ENCODE data around the gene PIGK.

Gene PIGK

DNA sequence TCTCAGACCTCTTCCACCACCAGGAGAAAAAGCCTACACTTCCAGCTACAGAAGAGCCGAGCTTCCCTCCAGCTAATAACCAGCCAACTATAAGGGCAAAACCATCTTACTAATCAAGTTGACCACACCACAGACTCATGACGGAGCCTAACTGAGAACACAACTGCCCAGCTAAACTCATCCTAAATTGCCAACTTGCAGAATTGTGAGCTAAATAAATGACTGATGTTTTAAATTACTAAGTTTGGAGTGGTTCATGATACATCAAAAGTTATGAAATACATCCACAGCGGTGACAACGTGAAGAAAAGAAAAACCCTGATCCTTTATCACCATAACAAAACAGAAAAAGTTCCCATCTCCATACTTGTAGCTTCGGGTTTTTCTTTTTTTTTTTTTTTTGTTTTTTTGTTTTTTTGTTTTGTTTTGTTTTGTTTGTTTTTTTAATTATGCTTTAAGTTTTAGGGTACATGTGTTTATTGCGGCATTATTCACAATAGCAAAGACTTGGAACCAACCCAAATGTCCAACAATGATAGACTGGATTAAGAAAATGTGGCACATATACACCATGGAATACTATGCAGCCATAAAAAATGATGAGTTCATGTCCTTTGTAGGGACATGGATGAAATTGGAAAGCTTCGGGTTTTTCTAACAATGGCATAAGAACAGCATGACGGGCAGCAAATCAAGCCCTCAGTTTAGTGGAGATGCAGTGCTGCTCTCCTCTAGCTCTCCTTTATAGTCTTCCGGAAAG is 122.6 kb downstream of the PIGK start:
- no peak for DNase-seq (ENCODE audit: low read depth in 2 of 2)

GRCh38 chr1:77095236-77095635 is 124.0 kb downstream of the PIGK start:
- no peak for DNase-seq (ENCODE audit: low read depth in 2 of 2)

DNA sequence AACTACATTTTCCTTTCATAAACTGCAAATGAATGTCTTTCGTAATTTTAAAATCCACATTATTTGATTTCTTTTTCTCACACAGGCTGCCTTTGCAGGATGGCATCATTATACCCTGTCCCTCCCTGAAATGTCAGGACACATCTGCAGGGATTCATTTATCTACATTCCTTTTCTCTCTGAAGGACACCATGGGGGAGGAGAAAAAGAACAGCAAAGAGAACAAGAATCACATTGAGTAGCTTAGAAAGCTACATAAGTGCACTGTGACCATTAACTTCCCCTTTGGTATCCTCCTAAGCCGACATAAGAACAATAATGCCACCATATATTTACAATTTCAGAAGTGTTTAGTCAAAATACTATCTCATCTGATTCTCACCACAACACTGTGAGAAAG is 129.5 kb downstream of the PIGK start:
- no peak for DNase-seq (ENCODE audit: low read depth in 2 of 2)

DNA sequence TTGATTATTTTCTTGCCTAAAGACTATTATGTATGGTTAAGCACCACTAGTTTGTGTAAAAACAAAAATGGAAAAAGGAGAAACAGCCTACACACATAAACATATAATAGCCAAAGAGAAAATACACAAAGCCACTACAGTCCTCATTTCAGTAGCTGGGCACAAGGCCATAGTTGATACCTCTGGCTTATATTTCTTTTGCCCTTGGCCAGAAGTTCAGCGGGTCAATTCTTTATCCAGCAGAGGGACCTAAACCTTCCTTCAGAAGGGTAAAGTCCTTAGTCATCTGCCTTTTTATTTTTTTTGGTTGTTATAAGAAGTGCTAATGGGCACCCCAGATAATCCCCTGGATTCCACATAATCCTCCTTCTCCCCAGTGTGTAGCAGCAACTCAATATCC is 134.1 kb downstream of the PIGK start:
- no peak for DNase-seq (ENCODE audit: low read depth in 2 of 2)

DNA sequence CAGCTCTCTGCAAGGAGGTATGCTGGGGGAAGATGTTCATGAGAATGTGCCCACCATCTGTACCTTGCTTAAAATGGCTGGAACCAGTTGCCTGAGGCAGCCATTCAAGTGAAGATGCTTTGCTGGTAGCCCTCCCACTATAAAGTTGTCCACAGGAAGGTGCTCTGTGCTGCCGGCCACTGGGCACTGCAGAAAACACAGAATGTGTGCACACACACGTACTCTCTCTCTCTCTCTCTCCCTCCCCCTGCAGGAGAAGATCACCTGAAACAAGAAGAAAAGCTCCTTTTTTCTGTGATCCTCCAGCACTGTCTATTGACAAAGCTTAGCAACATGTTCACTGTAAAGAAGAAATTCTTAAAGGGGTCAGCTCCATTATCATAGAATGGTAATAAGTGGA is 134.8 kb downstream of the PIGK start:
- no peak for DNase-seq (ENCODE audit: low read depth in 2 of 2)

- no peak for DNase-seq (ENCODE audit: low read depth in 2 of 2)
These were observed 137.4 kb downstream of the PIGK start for GRCh38 chr1:77081834-77082233.

DNA sequence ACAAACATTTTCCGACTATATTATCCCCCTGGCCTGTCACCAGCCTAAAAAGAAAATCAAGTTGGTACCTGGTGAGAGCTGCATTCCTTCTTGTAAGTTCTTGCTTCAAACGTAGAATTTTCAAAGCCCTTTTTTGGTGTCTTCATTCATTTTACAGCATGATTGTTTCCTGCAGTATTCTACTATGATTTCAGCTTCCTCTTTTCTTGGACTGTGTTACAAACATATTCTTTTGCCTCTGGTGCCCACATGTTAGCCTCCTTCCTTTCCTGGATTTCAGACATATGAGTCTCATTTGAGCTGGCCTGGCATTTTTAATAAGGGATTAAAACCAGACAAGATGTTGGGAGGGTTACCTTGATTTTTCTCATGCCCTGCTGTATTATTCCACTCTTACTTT is 142.5 kb downstream of the PIGK start:
- DNase-seq (ENCODE audit: low read depth in 2 of 2), result no peak

GRCh38 chr1:77068013-77068412 is 151.2 kb downstream of the PIGK start:
- no peak for DNase-seq (ENCODE audit: low read depth in 2 of 2)

DNA sequence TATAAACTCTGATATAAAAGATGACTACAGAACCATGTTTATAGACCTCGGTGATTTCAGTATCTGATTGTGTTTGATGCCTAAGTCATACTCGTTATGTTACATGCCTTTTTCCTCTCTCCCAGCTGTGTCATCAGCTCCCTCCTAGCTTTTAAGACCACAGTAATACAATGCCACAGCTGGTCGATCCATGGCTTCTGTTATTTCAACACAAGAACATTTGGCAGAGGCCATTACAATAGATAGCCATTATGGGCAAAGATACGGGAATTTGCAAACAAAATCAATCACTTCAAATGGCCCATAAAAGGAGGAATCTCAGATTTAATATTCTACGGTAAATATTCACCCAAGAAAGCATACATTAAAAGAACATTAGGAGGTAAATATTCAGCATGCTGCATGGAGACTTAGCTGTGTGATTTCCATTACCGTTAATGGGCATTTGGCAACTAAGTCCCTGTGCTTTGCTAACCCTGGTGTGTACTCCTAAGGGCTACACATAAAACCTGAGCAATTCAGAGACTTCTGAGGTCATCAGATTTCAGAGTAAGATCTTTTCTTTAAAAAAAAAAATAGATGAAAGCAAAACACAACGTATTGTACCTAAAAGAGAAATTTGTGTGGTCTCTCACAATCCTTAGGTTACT is 153.4 kb downstream of the PIGK start:
- no peak for DNase-seq (ENCODE audit: low read depth in 2 of 2)

DNA sequence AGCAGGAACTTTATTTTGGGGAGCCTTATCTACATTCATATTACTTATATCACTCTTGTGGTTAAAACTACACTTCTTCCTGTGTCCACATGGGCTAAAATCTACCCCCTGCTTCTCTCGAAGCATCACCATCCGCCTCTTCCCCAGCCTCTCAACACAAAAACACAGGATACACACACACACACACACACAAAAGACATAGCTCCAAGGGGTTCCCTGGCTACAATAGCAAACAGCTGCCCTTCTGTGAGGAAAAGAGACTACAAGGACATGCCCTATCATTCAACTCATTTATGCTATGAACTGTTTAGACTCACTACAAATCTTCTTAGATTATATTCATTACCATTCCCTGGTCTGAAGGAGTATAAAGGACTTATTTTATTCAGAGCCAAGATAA is 155.0 kb downstream of the PIGK start:
- DNase-seq (ENCODE audit: low read depth in 2 of 2), result no peak

- DNase-seq (ENCODE audit: low read depth in 2 of 2), result no peak
These were observed 156.1 kb downstream of the PIGK start for GRCh38 chr1:77063118-77063517.

DNA sequence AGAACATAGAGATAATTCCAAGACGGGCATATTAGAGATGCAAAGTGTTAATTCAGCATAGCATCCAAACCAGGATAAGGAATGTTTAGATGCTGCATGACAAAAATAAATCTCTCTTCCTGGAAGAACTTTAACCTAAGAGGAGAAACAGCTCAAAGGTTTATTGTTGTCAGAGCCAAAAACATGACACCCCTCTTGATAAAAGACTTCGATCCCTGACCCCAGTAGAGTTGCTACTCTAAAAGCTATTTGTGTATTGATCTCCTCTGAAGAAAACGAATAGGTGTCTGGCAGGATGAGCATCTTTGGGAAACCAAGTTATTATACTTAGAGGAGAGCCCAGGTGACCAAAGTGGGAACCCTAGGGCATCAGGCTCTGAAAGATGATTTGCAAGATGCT is 158.1 kb downstream of the PIGK start:
- DNase-seq (ENCODE audit: low read depth in 2 of 2), result no peak

DNA sequence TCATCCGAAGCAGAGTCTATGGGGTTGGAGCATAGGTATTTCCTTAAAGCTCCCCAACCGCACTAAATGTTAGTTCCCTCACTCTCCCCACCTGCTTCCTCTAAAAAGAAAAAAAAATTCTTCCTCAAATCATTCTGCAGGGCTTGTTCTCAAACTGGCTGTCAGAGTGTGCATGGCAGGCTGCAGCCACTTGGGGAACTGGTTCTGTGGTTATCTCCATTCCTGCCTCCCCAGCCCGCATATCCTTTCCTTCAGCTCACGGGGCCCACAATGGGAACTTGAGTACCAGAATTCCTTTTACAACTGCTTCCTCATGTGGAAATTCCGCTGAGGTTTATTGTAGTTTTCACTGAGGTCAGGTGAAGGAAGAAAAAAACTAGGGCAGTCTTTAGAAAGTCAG is 159.2 kb downstream of the PIGK start:
- no peak for DNase-seq (ENCODE audit: low read depth in 2 of 2)

DNA sequence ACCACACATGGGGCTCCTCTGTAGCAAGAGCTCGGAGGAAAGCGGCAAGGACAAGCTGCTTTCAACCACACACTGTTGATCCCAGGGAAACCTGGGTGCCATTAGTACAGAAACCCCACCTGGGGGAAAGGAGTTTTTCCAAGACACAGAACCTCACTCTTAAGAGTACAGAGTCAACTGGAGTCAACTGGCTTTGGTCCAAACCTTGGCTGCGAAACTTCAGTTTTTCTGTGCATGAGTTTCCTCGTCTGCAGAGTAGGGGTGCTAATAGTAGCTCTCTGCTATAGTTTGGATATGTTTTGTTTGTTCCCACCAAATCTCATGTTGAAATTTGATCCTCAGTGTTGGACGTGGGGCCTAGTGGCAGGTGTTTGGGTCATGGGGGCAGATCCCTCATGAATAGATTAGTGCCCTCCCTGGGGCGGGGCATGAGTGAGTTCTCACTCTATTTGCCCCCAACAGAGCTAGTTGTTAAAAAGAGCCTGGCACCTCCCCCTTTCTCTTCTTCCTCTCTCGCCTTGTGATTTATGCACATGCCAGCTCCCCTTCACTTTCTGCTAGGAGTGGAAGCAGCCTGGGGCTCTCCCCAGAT is 161.1 kb downstream of the PIGK start:
- no peak for DNase-seq (ENCODE audit: low read depth in 2 of 2)

DNA sequence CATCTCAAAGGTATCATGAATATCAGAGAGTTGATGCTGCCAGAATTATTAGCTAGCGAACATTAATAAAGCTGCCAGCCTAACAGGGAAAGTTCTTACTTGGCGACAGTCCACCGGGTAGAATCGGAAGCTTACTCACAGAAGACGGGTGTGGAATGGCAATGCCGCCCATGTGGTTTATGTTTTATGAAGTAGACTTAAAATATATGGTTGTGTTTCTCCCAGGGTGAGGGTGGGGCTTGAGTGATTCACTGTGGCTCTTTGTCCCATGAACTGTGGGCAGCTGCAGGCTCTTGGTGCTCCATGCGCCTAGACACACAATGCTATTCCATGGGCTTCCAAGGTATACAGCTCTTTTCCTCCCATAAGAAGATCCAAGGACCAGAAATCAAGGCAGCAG is 162.7 kb downstream of the PIGK start:
- no peak for DNase-seq (ENCODE audit: low read depth in 2 of 2)

- DNase-seq (ENCODE audit: low read depth in 2 of 2), result no peak
These were observed 167.8 kb downstream of the PIGK start for GRCh38 chr1:77051425-77051824.

DNA sequence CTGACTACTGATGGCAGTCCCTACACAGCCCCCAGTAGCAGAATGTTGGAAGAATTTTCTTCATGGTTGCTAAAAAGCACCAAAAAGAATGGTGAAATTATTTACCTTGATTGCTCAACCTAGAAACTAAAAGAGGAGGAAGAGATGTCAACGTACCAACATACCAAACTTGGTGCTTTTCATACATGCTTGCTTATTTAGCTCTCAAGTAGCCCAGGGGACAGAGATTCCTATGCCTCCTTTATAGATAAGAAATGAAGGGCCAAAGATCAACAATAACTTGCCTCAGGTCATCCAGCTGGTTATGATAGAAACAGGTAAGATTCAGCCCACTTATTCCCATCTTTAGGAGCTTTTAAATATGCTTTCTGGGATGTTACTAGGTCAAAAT is 170.6 kb downstream of the PIGK start:
- no peak for DNase-seq (ENCODE audit: low read depth in 2 of 2)

DNA sequence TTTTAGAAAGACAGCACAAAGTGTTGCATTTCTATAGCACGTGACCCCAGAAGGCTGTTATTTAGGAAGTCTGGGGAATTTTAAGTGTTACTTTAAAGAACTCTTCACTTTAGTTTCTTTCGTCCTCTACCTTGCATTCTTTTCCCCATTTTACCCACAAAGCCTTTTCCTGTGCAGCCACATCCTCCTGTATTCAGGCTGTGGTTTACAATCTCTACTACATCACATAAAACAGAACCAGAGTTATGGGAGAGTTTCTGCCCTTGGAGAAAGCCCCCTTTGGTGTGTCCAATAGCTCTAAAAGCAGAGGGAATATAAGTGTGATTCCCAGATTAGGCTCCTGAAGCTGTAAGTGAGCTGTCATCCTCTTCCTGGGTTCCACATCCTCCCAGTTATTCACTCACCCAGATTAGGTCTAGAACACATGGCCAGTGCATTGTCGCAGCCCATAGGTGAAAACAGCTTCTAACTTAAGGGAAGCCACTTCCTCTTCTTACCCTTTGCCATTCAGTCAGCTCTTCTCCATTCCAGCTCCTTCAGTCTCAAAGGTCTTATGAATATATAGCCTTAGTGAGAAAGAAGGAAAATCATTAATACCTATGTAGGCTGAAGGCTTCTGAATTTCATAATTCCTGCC is 171.1 kb downstream of the PIGK start:
- no peak for DNase-seq (ENCODE audit: low read depth in 2 of 2)

- DNase-seq (ENCODE audit: low read depth in 2 of 2), result no peak
These were observed 171.7 kb downstream of the PIGK start for GRCh38 chr1:77047575-77047974.

DNA sequence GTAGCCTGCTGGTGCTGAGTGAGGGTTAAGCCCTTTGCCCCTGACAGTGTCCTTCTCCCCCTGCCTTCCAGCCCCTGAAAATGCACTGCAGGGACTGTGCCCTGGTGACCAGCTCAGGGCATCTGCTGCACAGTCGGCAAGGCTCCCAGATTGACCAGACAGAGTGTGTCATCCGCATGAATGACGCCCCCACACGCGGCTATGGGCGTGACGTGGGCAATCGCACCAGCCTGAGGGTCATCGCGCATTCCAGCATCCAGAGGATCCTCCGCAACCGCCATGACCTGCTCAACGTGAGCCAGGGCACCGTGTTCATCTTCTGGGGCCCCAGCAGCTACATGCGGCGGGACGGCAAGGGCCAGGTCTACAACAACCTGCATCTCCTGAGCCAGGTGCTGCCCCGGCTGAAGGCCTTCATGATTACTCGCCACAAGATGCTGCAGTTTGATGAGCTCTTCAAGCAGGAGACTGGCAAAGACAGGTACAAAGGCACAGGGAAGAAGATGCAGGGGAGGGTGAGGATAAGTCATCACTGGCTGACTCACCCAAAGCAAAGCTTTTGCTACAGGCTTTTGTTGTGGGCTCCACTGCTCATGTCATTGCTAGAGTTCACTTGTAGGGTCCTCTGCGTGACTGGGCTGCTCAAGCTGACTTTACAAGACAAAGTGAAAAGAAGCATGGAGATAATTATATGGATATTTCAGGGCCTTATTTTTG is 174.9 kb downstream of the PIGK start:
- DNase-seq (ENCODE audit: low read depth in 2 of 2), result no peak

- no peak for DNase-seq (ENCODE audit: low read depth in 2 of 2)
These were observed 178.4 kb downstream of the PIGK start for GRCh38 chr1:77040826-77041225.

DNA sequence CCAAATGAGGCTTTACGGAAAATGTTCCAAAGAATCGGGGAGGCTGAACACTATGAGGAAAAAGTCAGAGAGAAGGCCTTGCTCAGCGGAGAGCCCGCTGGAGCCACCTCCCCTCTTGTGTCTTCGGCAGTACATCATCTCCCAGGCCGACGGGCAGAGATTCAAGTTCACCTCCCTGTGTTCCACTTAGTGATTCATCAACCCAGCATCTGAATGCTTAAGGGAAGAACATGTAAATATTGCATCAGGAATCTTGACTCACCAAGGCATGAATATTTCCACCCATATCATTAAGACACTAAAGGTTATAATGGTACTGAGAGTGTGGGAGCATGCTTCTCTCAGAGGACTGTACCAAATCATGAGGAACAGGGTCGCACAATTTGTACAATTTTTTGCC is 179.5 kb downstream of the PIGK start:
- DNase-seq (ENCODE audit: low read depth in 2 of 2), result peak; percentile 95 to 97
